GM19452 (cell line): ENCODE results near the gene KLHL29.

Source experiments
- ATAC-seq: cut with Tn5 transposase; IDR thresholded peaks from one replicate; pipeline ENCODE4 v1.9.1; 2021; ENCODE audit not compliant: unreplicated experiment

KLHL29 gene

GRCh38 chr2:23446916-23447315, 61.9 kb downstream of the KLHL29 start:
- no peak for ATAC-seq

- ATAC-seq: no peak
Observed at GRCh38 chr2:23447405-23447804, 62.4 kb downstream of the KLHL29 start.

- no peak for ATAC-seq
Observed at GRCh38 chr2:23448906-23449305, 63.9 kb downstream of the KLHL29 start.

DNA sequence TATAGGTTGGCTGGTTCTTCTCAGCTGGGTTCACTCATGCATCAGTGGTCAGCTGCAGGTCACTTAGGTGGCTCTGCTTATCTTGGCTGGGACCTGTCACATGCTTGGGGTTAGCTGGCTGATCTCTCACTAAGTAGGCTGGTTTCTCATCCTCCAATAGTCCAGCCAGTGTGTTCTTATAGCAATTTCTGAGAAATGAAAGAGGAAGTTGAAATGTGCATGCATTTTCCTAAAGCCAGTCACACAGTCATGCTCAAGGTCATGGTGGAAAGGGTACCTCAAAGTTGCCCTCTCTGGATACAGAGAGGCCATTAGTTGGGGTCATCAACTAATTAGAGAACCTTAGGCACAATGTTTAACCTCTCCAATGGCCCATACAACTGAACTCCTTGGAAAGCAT, 64.4 kb downstream of the KLHL29 start:
- ATAC-seq: peak; percentile 93

DNA sequence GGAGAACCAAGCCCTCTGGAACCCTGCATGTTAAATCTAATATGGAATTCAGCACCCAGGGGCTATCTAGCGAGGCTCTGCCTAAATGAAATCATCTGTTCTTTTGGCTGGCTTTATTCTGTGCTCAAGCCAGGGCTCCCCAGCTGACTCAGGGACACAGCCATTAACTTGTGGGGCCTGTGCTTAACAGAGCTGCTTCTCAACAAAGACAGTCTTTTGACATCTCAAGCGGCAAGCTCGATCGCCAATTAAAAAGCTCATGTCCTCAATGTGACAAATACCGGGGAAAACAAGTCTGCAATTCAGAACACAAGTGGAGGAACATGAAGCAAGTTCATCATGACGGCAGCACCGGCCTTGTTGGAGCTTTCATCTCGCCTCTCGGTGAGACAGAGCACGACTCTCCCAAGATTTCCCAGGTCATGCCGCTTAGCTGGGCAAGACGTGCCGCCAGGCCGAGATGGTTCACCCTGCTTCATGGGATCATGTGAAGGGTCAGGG, 64.9 kb downstream of the KLHL29 start:
- ATAC-seq: no peak

DNA sequence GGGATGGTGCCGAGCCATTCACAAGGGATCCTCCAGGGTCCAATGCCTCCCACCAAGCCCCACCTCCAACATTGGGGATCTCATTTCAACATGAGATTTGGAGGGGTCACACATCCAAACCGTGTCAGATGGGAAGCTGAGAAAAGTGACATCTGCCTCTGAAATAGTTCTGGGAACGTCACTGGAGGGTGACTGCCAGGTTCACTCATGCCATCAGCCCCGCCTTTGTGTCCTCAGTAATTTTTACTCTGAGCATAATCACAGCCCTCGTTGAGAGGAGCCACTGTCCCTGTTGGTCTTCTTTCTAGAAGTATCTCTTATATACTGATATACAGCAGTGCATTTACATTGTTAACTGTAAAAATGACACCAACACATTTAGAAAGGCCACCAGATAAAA, 67.4 kb downstream of the KLHL29 start:
- ATAC-seq: no peak

DNA sequence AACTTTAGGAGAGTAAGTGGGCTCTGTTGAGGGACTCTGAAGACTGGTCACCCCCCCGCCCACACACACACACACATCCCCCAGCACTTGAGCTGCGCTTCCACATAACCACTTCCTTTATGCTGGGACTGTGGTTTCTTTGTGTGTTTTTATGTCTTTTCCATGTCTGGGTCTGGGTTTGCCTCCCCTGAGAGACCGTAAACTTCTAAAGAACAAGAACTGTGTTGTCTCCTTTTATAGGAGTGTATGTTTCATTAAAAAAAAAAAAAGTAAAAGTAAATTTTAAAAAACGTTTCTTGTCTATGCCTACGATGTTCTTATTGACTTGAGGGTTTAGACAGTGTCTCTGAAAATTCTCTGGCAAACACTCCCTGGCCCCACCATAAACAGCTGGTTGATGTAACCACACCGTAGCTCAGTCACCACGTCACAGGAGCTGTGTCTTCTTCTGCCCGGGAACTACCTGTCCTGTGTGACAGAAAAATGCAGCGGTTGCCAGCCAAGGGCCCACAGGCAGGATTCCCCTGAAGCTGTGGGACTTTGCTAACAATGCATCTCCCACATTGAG, 68.0 kb downstream of the KLHL29 start:
- no peak for ATAC-seq

DNA sequence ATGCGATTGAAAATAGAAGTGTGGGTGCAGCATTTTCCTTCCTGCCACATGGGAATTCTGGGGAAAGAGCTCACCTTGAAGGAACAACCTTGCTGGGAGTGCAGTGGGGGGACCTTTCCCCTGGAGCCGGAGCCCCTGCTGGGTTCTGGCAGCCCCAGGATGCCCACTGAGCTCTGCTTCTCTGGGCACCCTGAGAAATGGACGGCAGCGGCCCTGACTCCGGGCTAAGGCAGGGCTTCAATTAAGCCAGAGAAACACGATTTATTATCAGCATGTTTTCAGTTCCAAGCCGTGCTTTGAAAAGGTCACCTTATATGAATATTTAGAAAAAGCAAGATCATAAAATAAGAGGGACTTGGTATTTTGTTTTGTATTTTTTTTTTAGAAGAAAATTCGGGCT, 68.5 kb downstream of the KLHL29 start:
- ATAC-seq: no peak

DNA sequence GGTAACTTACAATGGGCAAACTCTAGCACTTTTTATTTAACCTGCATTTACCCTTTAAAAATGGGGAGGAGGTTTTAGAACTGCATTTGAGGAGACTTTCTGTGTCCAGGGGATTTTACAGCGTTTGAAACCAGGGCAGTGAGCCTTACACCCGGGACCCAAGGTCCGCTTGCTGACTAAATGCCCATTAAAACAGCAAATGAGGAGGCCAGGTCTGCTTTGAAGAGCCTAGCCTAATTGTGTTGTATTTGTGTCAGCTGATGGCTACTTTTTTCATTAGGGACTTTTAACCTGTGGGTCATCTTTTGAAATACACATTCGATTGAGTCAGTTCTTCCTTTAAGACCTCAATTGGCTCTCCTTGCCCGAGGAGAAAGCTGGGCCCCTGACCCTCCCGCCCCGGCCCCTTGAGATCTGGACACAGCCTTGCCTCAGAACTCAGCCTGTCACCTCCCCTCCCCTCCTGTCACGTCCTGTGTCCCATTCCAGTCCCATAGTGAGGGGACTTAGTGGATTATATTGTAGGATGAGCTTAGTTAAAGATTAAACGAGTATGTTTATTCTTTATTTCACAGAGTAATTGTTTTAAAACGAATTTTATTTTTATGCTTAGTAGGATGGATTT, 69.0 kb downstream of the KLHL29 start:
- ATAC-seq: no peak

DNA sequence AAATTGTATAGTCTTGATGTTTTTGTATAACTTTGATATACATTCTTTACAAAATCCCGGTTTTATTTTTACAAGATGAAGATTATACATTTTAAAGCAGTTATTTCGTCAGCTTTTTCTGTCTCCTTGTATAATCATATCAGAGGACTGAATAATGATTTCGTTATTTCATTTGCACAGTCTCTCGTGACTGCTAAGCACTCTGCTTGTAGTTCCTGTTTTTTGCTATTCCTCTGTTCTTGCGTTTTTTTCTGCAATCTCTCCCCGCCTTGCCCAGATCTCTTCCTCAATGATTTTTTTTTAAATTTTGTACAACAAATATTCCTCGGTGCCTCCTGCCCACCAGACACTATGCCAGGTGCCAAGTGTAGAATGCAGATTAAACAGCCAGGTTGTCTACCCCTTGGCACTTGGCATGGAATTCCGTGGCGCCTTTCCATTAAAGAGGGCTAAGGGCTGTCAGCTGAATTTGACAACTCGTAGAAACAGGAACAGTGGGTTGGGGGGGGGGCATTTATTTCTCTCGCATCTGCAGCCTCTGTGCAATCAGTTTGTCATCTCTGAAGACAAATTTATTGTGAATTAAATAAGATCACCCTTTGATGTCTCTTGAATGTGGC, 69.6 kb downstream of the KLHL29 start:
- no peak for ATAC-seq

DNA sequence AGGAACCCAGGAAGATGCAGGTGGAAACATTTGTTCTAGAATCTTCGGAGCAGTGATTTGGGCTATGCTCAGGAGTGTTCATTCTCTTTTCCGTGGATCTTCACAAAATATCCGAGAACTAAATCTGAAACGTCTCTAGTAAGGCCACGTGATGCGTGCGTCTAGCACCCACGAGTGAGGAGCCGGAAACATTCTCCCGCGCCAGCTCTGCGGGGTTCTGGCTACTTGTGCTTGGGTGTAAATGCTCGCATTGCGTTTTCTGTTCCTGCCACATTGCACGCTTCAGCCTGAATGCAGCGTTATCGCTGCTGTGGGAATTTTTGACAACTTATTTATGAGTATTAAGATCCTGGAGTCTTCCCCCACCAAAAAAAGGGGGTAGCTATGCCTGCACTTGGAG, 71.4 kb downstream of the KLHL29 start:
- no peak for ATAC-seq

DNA sequence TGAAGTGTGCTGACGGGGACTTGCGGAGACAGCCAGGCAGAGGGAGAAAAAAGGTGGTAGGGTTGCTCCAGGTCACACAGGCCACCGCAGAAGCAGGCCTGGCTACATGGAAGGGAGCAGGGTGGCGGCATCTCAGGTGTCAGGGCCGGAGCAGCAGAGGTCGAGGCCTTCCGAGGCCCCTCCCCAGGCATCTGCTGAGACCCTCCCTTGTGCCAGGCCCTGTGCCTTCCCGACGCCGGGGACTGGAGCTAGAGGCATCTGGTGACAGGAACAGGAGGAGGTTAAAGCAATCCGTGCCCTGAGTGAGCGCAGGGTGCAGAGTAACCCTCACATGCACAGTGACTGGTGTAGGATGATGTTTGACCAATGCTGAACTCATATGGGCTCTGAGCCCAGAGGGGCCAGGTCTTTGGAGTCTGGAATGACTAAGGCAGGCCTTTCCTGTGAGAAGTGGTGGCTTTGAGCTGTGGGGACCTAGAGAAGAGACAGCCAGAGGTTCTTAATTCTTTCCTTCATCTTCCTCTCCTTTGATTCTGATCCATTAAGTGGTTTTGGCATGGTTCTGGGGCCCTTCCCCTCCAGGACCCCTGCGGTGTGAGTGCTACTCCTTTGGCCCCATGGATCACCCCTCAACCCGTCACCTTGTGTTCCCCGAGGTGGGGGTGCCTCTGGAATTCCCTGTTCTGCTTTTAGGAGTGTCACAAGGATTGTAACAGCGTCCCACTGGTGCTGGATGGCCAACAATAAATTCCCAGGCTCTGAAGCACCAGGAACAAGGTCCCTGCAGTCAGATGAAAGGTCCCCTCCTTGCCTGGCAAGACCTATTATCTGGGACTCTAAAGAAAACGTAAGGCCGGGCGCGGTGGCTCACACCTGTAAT, 72.1 kb downstream of the KLHL29 start:
- no peak for ATAC-seq

GRCh38 chr2:23457990-23458682, 73.2 kb downstream of the KLHL29 start:
- ATAC-seq: no peak

GRCh38 chr2:23459032-23459431, 74.1 kb downstream of the KLHL29 start:
- ATAC-seq: no peak

DNA sequence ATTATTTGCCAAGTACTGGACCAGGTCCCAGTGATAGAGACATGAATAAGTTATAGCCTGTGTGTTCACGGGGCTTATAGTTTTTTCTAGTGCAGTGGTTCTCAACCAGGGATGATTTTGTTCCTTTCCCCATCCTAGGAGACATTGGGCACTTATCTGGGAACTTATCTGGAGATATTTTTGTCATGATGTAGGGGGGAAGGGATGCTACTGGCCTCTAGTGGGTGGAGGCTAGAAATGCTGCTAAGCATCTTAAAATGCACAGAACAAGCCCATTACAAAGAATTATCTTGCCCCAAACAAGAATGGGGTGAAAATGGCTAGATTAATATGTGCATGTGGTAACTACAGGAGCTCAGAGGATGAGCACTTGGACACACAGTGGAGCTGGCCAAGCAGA, 75.2 kb downstream of the KLHL29 start:
- ATAC-seq: no peak

GRCh38 chr2:23460993-23461392, 76.0 kb downstream of the KLHL29 start:
- no peak for ATAC-seq

DNA sequence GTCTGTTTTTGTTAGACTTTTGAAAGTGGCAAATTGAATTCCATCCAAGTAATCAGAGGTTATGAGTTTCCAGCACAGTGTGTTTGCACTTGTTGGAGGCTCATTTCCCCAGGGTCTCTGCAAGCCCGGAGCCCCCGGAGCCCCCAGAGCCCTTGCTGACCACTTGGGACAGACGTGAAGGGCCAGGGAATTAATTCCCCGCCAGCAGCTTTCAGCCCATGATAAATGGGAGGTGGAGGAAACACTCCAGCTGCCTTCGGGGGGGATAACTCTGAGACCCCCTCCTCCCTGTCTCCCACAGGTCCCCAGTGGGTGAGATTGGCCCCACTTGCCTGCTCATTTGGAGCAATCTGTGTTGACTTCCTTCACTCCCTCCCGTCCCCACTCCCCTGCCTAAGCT, 79.2 kb downstream of the KLHL29 start:
- no peak for ATAC-seq

DNA sequence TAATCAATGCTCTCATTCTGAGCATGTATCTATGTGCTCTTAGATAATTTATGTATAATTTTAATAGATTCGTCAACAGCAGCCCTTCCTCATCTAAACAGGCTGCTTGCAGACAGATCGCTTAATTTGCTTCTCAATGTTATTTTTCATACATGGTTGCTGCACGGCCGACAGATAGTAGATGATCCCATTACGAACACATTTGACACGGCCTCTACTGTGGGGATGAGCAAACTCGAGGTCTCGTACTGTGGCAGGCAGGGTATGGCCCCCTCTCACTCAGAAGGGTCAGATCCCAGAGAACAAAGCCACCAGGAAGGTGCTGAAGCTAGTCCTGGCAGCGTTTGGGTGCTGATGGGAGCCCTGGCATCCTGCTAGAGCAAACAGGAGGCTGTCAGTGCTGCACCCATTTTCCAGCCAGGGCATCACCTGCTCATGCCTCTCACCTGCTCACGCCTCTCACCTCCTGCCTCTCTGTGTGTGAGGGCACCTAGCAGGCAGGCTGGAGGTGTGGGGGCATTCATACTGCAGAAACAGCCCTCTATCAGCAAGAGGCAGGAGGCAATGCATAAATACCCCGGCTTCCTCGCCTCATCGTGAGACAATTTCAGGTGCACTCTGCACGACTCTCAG, 80.0 kb downstream of the KLHL29 start:
- ATAC-seq: no peak

GRCh38 chr2:23465936-23466335, 81.0 kb downstream of the KLHL29 start:
- no peak for ATAC-seq

DNA sequence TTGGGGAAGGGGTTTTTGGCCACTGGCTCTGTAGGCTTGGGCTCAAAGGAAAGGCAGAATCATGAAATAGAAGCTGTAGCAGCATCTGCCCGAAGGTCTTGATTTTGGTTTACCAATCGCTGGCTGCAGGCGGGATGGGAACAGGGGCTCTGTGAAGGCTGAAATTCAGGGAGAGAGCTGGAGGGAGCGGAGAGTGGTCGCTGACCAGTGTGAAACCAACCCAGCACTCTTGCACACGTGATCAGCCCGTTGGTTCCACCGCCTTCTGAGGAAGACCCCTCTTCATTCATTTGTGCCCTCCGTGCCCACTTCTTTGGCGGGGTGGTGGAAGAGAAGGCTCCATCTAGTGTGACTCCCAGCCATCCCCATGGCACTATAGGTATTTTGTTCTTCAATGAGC, 82.6 kb downstream of the KLHL29 start:
- ATAC-seq: no peak
